Subcutaneous adipose tissue (tissue), 4 donors: Measurements from ENCODE around the gene ITSN2. TPM values are rescaled to one million over a fixed set of nuclear protein-coding genes. Genes with fewer than 3 reads are reported as not detected.

Source experiments
- CTCF ChIP-seq: fragments of 450-650 bp; IDR thresholded peaks from one replicate; pipeline ENCODE4 v1.5.1; 2016; ENCODE audit warnings: low read depth, mild to moderate bottlenecking, control low read depth, antibody characterized with exemption, moderate library complexity
- total RNA-seq, 4 donors: library from RNA; depleted of rRNA; stranded (reverse); fragments of >200 nt; gene quantifications; one replicate each; pipeline ENCODE4 v1.1.0, GENCODE V29; 2016

ITSN2 gene
- total RNA-seq, 4 donors from 2014 or later = 51.5 to 69.9 (median 61.9) TPM

- TF ChIP-seq CTCF = no peak
Measured at GRCh38 chr2:24328010-24328409, 32.3 kb downstream of the ITSN2 start.

- no peak for TF ChIP-seq CTCF
Measured at GRCh38 chr2:24317491-24317920, 42.8 kb downstream of the ITSN2 start.

- no peak for TF ChIP-seq CTCF
Measured at GRCh38 chr2:24315669-24316068, 44.7 kb downstream of the ITSN2 start.

- no peak for TF ChIP-seq CTCF
Measured at GRCh38 chr2:24313744-24314632, 46.3 kb downstream of the ITSN2 start.

- TF ChIP-seq CTCF = no peak
Measured at GRCh38 chr2:24307961-24308360, 52.4 kb downstream of the ITSN2 start.

- no peak for TF ChIP-seq CTCF
Measured at GRCh38 chr2:24304631-24305030, 55.7 kb downstream of the ITSN2 start.

GRCh38 chr2:24304098-24304497 lies 56.2 kb downstream of the ITSN2 start:
- TF ChIP-seq CTCF = no peak
